ENCODE results near the gene EVA1C.
"Not testable (repeated sequence)": the region's sequence is repeated elsewhere in the genome, so short reads cannot be mapped to it uniquely, and the experiment has no call there.

EVA1C gene

GRCh38 chr21:32462564-32462963 is 50.1 kb downstream of the EVA1C start:
- DNase-seq (ENCODE audit: low spot score) = not testable (repeated sequence)

- DNase-seq (ENCODE audit: low spot score) = no peak
Observed at GRCh38 chr21:32463367-32463766, 50.9 kb downstream of the EVA1C start.

GRCh38 chr21:32463889-32464300 is 51.4 kb downstream of the EVA1C start:
- no peak for DNase-seq (ENCODE audit: low spot score)

- DNase-seq (ENCODE audit: low spot score) = no peak
Observed at GRCh38 chr21:32467291-32467690, 54.8 kb downstream of the EVA1C start.

GRCh38 chr21:32468681-32469111 is 56.2 kb downstream of the EVA1C start:
- no peak for DNase-seq (ENCODE audit: low spot score)

GRCh38 chr21:32469628-32470027 is 57.1 kb downstream of the EVA1C start:
- no peak for DNase-seq (ENCODE audit: low spot score)

GRCh38 chr21:32470206-32470605 is 57.7 kb downstream of the EVA1C start:
- no peak for DNase-seq (ENCODE audit: low spot score)

GRCh38 chr21:32472890-32473765 is 60.6 kb downstream of the EVA1C start:
- DNase-seq (ENCODE audit: low spot score) = no peak

GRCh38 chr21:32474179-32475059 is 61.9 kb downstream of the EVA1C start:
- DNase-seq (ENCODE audit: low spot score) = no peak

GRCh38 chr21:32475162-32475812 is 62.8 kb downstream of the EVA1C start:
- no peak for DNase-seq (ENCODE audit: low spot score)

GRCh38 chr21:32476661-32477423 is 64.3 kb downstream of the EVA1C start:
- no peak for DNase-seq (ENCODE audit: low spot score)

GRCh38 chr21:32477424-32477745 is 64.9 kb downstream of the EVA1C start:
- no peak for DNase-seq (ENCODE audit: low spot score)

- no peak for DNase-seq (ENCODE audit: low spot score)
Observed at GRCh38 chr21:32481875-32482408, 69.4 kb downstream of the EVA1C start.

GRCh38 chr21:32482565-32483292 is 70.2 kb downstream of the EVA1C start:
- DNase-seq (ENCODE audit: low spot score) = no peak

- DNase-seq (ENCODE audit: low spot score) = no peak
Observed at GRCh38 chr21:32483293-32483595, 70.7 kb downstream of the EVA1C start.

- no peak for DNase-seq (ENCODE audit: low spot score)
Observed at GRCh38 chr21:32484706-32485380, 72.3 kb downstream of the EVA1C start.

- no peak for DNase-seq (ENCODE audit: low spot score)
Observed at GRCh38 chr21:32492376-32492775, 79.9 kb downstream of the EVA1C start.

- DNase-seq (ENCODE audit: low spot score) = no peak
Observed at GRCh38 chr21:32494934-32495709, 82.6 kb downstream of the EVA1C start.

GRCh38 chr21:32496568-32496967 is 84.1 kb downstream of the EVA1C start:
- DNase-seq (ENCODE audit: low spot score) = no peak
